GM12878 (cell line): ENCODE measurements around the gene FGGY. TPM values are rescaled to one million over a fixed set of nuclear protein-coding genes. Genes with fewer than 3 reads are reported as not detected.

Experiments
- ATAC-seq: fragments of 200-7000 bp; cut with Tn5 transposase; 3 replicates; pipeline ENCODE4 v1.9.1; 2020; ENCODE audit warnings: mild to moderate bottlenecking, moderate library complexity
- BruUV-seq: library from RNA; stranded (reverse); fragments of 400-500 nt; replicated peaks from 2 replicates; lab custom pipeline; 2021; lab: Mats Ljungman, UMichigan
- CTCF ChIA-PET: fragments of 300-600 bp; sonication (Branson Sonifier 250); formaldehyde crosslinking; extraction: SDS; loops from one replicate; lab custom pipeline; 2021; ENCODE audit warnings: inconsistent platforms; lab: Yijun Ruan, JAX
- POLR2A ChIA-PET: fragments of 350-600 bp; formaldehyde crosslinking; extraction: SDS; loops from one replicate; lab custom pipeline; 2021; ENCODE audit warnings: inconsistent platforms; lab: Charles Lee
- RAD21 ChIA-PET: fragments of 300-600 bp; sonication (Branson Sonifier 250); formaldehyde crosslinking; loops from one replicate; lab custom pipeline; 2023; ENCODE audit warnings: antibody characterized with exemption; ENCODE audit not compliant: unreplicated experiment; lab: Charles Lee
- SMC1A ChIA-PET: fragments of 300-600 bp; sonication (Branson Sonifier 250); formaldehyde crosslinking; loops from one replicate; lab custom pipeline; 2023; ENCODE audit not compliant: unreplicated experiment, uncharacterized antibody; lab: Charles Lee
- DNase-seq: peaks from one replicate; pipeline ENCODE4 v3.0.0-alpha.2; 2011; ENCODE audit warnings: low read depth, low spot score
- FAIRE-seq: peaks from 3 replicates; lab custom pipeline; 2011; peaks lifted over from hg19 to GRCh38; lab: Jason Lieb, UNC
- H2AFZ ChIP-seq: 2 replicates; pipeline ENCODE4 v1.6.0; 2011; ENCODE audit warnings: low read depth, low read length, control low read depth; ENCODE audit not compliant: control insufficient read depth
- H3K27ac ChIP-seq: 2 replicates; pipeline ENCODE4 v1.5.1; 2011; ENCODE audit warnings: control low read depth; ENCODE audit not compliant: control insufficient read depth, insufficient read depth
- H3K27me3 ChIP-seq, 2 experiments: replicated peaks in 1 of 2; 2 replicates each; pipeline versions ENCODE4 v1.6.0 to v1.6.1; 2011; ENCODE audit warnings: low read length in 1 of 2; ENCODE audit not compliant: control insufficient read depth in 2 of 2, insufficient read depth in 2 of 2
- H3K36me3 ChIP-seq, 2 experiments: 2 replicates each; pipeline ENCODE4 v1.5.1; 2011; ENCODE audit warnings: low read length in 1 of 2; ENCODE audit not compliant: control insufficient read depth in 2 of 2, insufficient read depth in 2 of 2
- H3K4me1 ChIP-seq: 2 replicates; pipeline ENCODE4 v1.6.1; 2011; ENCODE audit warnings: mild to moderate bottlenecking, low read length, moderate library complexity, mixed read lengths; ENCODE audit not compliant: control insufficient read depth, insufficient read depth
- H3K4me2 ChIP-seq: 2 replicates; pipeline ENCODE4 v1.6.0; 2011; ENCODE audit warnings: control low read depth; ENCODE audit not compliant: control insufficient read depth, insufficient read depth
- H3K4me3 ChIP-seq: fragments of 200-600 bp; sonication (generic); 2 replicates; pipeline ENCODE4 v1.5.1; 2016
- H3K79me2 ChIP-seq: 2 replicates; pipeline ENCODE4 v1.6.0; 2011; ENCODE audit warnings: low read length; ENCODE audit not compliant: control insufficient read depth, insufficient read depth
- H3K9ac ChIP-seq: 2 replicates; pipeline ENCODE4 v1.8.0; 2011; ENCODE audit warnings: low read length, control low read depth, mixed read lengths; ENCODE audit not compliant: control insufficient read depth, insufficient read depth
- H3K9me3 ChIP-seq: replicated peaks from 3 replicates; pipeline ENCODE4 v1.5.1; 2011; ENCODE audit warnings: mild to moderate bottlenecking, low read length; ENCODE audit not compliant: control insufficient read depth, insufficient read depth
- H4K20me1 ChIP-seq: 2 replicates; pipeline ENCODE4 v1.6.0; 2011; ENCODE audit not compliant: control insufficient read depth, insufficient read depth
- CTCF ChIP-seq, 3 experiments: IDR thresholded peaks in 2 of 3; conservative IDR thresholded peaks in 1 of 3; 2 replicates each; pipeline ENCODE4 v1.5.1; 2011; ENCODE audit warnings: low read depth in 3 of 3, low read length in 3 of 3, mild to moderate bottlenecking in 3 of 3, control low read depth in 2 of 3, moderate library complexity in 2 of 3, inconsistent platforms in 1 of 3, mixed read lengths in 1 of 3; ENCODE audit not compliant: control insufficient read depth in 2 of 3, insufficient read depth in 1 of 3; ENCODE audit errors: extremely low read depth in 1 of 3
- RAD21 ChIP-seq: IDR thresholded peaks from 2 replicates; pipeline ENCODE4 v1.6.1; 2011; ENCODE audit warnings: mild to moderate bottlenecking, low read depth, low read length, moderate library complexity; ENCODE audit not compliant: insufficient read depth
- ZNF384 ChIP-seq: IDR thresholded peaks from 2 replicates; pipeline ENCODE4 v1.6.1; 2012; ENCODE audit warnings: low read depth, mild to moderate bottlenecking, low read length, improper control_type of control experiment, borderline replicate concordance
- WGBS: methylation state at CpG from one replicate; pipeline ENCODE4 v1.1.6; 2016; ENCODE audit warnings: low lambda C conversion rate; ENCODE audit not compliant: insufficient replicate concordance, insufficient coverage; ENCODE audit errors: missing lambda C conversion rate; 5-methylcytosine and 5-hydroxymethylcytosine counted together
- in situ Hi-C: fragments of 300-500 bp; cut with MboI; formaldehyde crosslinking; loops from 9 replicates; pipeline ENCODE4 v1.14.3; 2018; ENCODE audit warnings: mixed read lengths
- intact Hi-C: fragments of 100-400 bp; cut with micrococcal nuclease; formaldehyde crosslinking; loops from one replicate; pipeline ENCODE4 v1.14.2; 2022; ENCODE audit not compliant: unreplicated experiment
- polyA plus RNA-seq, 11 experiments: library from polyadenylated mRNA; depleted of rRNA in 4 of 11; unstranded in 6 of 11; stranded (reverse) in 5 of 11; fragments of >200 nt; fragmentation: Nextera tagmentation in 4 of 11; fragmentation: Illumina TruSeq in 1 of 11; extraction: Ambion mirVana in 4 of 11; extraction: Trizol in 1 of 11; gene quantifications; 1 replicate in 1 of 11; 2 replicates in 10 of 11; pipeline versions ENCODE4 v1.2.1 to v1.2.3, GENCODE V29; 2011 to 2016; ENCODE audit warnings: inconsistent platforms in 2 of 11, missing spikeins in 2 of 11, low read depth in 1 of 11
- total RNA-seq, 4 experiments: library from RNA; depleted of rRNA in 3 of 4; stranded (reverse); fragments of >200 nt in 3 of 4; fragmentation: Illumina TruSeq in 1 of 4; extraction: Trizol in 1 of 4; gene quantifications; 2 replicates each; pipeline versions ENCODE4 v1.2.1 to v1.2.3, GENCODE V29; 2013 to 2021

Gene FGGY
- total and polyA plus RNA-seq, 10 of the 15 experiments (the other 5 are each of a cell fraction or from before 2014, with no cell fraction given), result 6.2 to 11.9 (median 7.5) TPM

- H3K36me3 ChIP-seq, result no peaks in the 10 kb centered on the region
- intact Hi-C loops (loop anchor here (5.0 kb wide), 1 partner anchor 129 kb away; no protein-coding TSS in a partner anchor), in situ Hi-C loops (no loop called here)
- ChIA-PET RAD21 (interaction anchor here (1.1 to 1.8 kb wide), 2 partner anchors 130 to 209 kb away, joined by 3 read pairs; no protein-coding TSS in a partner anchor), CTCF (interaction anchor here (1.7 kb wide), 1 partner anchor 14 kb away, joined by 3 read pairs; no protein-coding TSS in a partner anchor), POLR2A (no interaction called here), SMC1A (interaction anchor here (0.8 to 0.9 kb wide), 2 partner anchors 10 to 36 kb away, joined by 3 read pairs; no protein-coding TSS in a partner anchor)
- FAIRE-seq (no peak), DNase-seq (no peak), ATAC-seq (no peak)
- H3K27me3 ChIP-seq, result no peaks in the 10 kb centered on the region
- no peak overlapping the region for H3K27ac ChIP-seq
- no peak overlapping the region for H3K9ac ChIP-seq
- no peaks in the 10 kb centered on the region for H4K20me1 ChIP-seq
- peaks cover 6% of the 10 kb centered on the region for H3K4me1 ChIP-seq
- no peak overlapping the region for H2AFZ ChIP-seq
- H3K4me3 ChIP-seq, result no peak overlapping the region
- no TSS peak for BruUV-seq
- TF ChIP-seq ZNF384 (no peak), CTCF (IDR thresholded peaks at IDR 0.05 in 2 of 3, conservative IDR thresholded peaks at IDR 0.05 in 1 of 3; ENCODE audit: control insufficient read depth in 2 of 3, extremely low read depth in 1 of 3, insufficient read depth in 1 of 3, low read depth in 3 of 3, low read length in 3 of 3) (0 out of 6 replicates have a peak, but pooled peaks of 1 of the 3 experiments have one; percentile 17), RAD21 (peak; percentile 19; the same call in 1 of the 2 replicates)
- H3K79me2 ChIP-seq, result no peaks in the 10 kb centered on the region
- H3K9me3 ChIP-seq, result no peaks in the 10 kb centered on the region
- WGBS, result 58% methylated on average over 6 of the region's 6 CpGs
- no peak overlapping the region for H3K4me2 ChIP-seq
Measured at GRCh38 chr1:59568158-59568935, 271.5 kb downstream of the FGGY start.
